Ishikawa (cell line): ENCODE results near the gene SLC1A2.

ENCODE experiments used
- CEBPB ChIP-seq: IDR thresholded peaks from 2 replicates; pipeline ENCODE4 v1.6.1; 2012
- CREB1 ChIP-seq: IDR thresholded peaks from 2 replicates; pipeline ENCODE4 v1.6.1; 2012; ENCODE audit warnings: low read depth
- EGR1 ChIP-seq: IDR thresholded peaks from 2 replicates; pipeline ENCODE4 v1.6.1; 2012
- EP300 ChIP-seq: IDR thresholded peaks from 2 replicates; pipeline ENCODE4 v1.6.1; 2012; ENCODE audit warnings: borderline replicate concordance
- FOXM1 ChIP-seq: IDR thresholded peaks from 2 replicates; pipeline ENCODE4 v1.6.1; 2012; ENCODE audit warnings: low read depth, borderline replicate concordance
- MAX ChIP-seq: IDR thresholded peaks from 2 replicates; pipeline ENCODE4 v1.6.1; 2012
- NFIC ChIP-seq: IDR thresholded peaks from 2 replicates; pipeline ENCODE4 v1.6.1; 2012
- RAD21 ChIP-seq: IDR thresholded peaks from 2 replicates; pipeline ENCODE4 v1.6.1; 2012; ENCODE audit warnings: low read depth
- REST ChIP-seq: IDR thresholded peaks from 2 replicates; pipeline ENCODE4 v1.6.1; 2012; ENCODE audit warnings: low read depth, mild to moderate bottlenecking
- TAF1 ChIP-seq: IDR thresholded peaks from 2 replicates; pipeline ENCODE4 v1.6.1; 2012; ENCODE audit warnings: low read depth, mild to moderate bottlenecking
- TCF12 ChIP-seq: IDR thresholded peaks from 2 replicates; pipeline ENCODE4 v1.6.1; 2012; ENCODE audit warnings: low read depth
- TEAD4 ChIP-seq: IDR thresholded peaks from 2 replicates; pipeline ENCODE4 v1.6.1; 2012
- USF1 ChIP-seq: IDR thresholded peaks from 2 replicates; pipeline ENCODE4 v1.6.1; 2012
- YY1 ChIP-seq: IDR thresholded peaks from 2 replicates; pipeline ENCODE4 v1.6.1; 2012; ENCODE audit warnings: low read depth
- ZBTB7A ChIP-seq: IDR thresholded peaks from 2 replicates; pipeline ENCODE4 v1.6.1; 2012; ENCODE audit warnings: low read depth

The SLC1A2 gene

GRCh38 chr11:35433588-35433987, 14.2 kb upstream of the SLC1A2 start:
- TF ChIP-seq TCF12 (no peak), MAX (no peak)

- TF ChIP-seq ZBTB7A (no peak), NFIC (no peak), CEBPB (no peak), EGR1 (no peak), RAD21 (no peak), TCF12 (no peak), MAX (no peak), YY1 (no peak), USF1 (no peak), REST (no peak), CREB1 (no peak), TAF1 (no peak), EP300 (no peak), FOXM1 (no peak), TEAD4 (no peak)
Measured at GRCh38 chr11:35432464-35432863, 13.1 kb upstream of the SLC1A2 start.

- TF ChIP-seq CEBPB, result no peak
- no peak for TF ChIP-seq ZBTB7A
- TF ChIP-seq YY1, result no peak
- no peak for TF ChIP-seq EGR1
- TF ChIP-seq TCF12, result no peak
- TF ChIP-seq REST, result no peak
- no peak for TF ChIP-seq RAD21
- no peak for TF ChIP-seq TEAD4
- no peak for TF ChIP-seq EP300
- TF ChIP-seq NFIC, result no peak
- TF ChIP-seq TAF1, result no peak
- no peak for TF ChIP-seq USF1
- TF ChIP-seq MAX, result no peak
- TF ChIP-seq FOXM1, result no peak
Measured at GRCh38 chr11:35427071-35427470, 7.7 kb upstream of the SLC1A2 start.

- TF ChIP-seq NFIC (no peak), CEBPB (no peak), YY1 (no peak), REST (no peak), MAX (no peak), CREB1 (no peak), RAD21 (no peak)
Measured at GRCh38 chr11:35426351-35426750, 7.0 kb upstream of the SLC1A2 start.

- TF ChIP-seq TEAD4, result no peak
- no peak for TF ChIP-seq CREB1
- TF ChIP-seq TAF1, result no peak
- no peak for TF ChIP-seq YY1
- no peak for TF ChIP-seq ZBTB7A
- TF ChIP-seq EGR1, result no peak
- TF ChIP-seq FOXM1, result no peak
- no peak for TF ChIP-seq REST
- no peak for TF ChIP-seq TCF12
- TF ChIP-seq EP300, result no peak
- TF ChIP-seq CEBPB, result no peak
- TF ChIP-seq MAX, result no peak
- no peak for TF ChIP-seq NFIC
- no peak for TF ChIP-seq USF1
- TF ChIP-seq RAD21, result no peak
Measured at GRCh38 chr11:35425603-35426212, 6.3 kb upstream of the SLC1A2 start.
